H9 (cell line): ENCODE data around the gene ANKRD44. TPM values are rescaled to one million over a fixed set of nuclear protein-coding genes. Genes with fewer than 3 reads are reported as not detected.

Source experiments
- DNase-seq: peaks from one replicate; pipeline ENCODE4 v3.0.0-alpha.2; 2017
- H2AFZ ChIP-seq: one replicate; pipeline ENCODE4 v1.6.1; 2013; ENCODE audit warnings: mild to moderate bottlenecking, low read length, control low read depth, moderate library complexity
- H2AK5ac ChIP-seq: 2 replicates; pipeline ENCODE4 v1.6.1; 2013; ENCODE audit warnings: low read length, control low read depth, mixed read lengths; ENCODE audit not compliant: insufficient read length
- H2BK120ac ChIP-seq: one replicate; pipeline ENCODE4 v1.6.1; 2013; ENCODE audit warnings: low read depth, mild to moderate bottlenecking, low read length, control low read depth, inconsistent platforms; ENCODE audit not compliant: poor library complexity, severe bottlenecking
- H2BK12ac ChIP-seq: 2 replicates; pipeline ENCODE4 v1.6.1; 2013; ENCODE audit warnings: low read length, control low read depth, mixed read lengths, low read depth; ENCODE audit not compliant: insufficient read length
- H2BK15ac ChIP-seq: 2 replicates; pipeline ENCODE4 v1.6.1; 2013; ENCODE audit warnings: low read depth, low read length, control low read depth
- H2BK20ac ChIP-seq: one replicate; pipeline ENCODE4 v1.6.1; 2013; ENCODE audit warnings: low read depth, mild to moderate bottlenecking, low read length, control low read depth, inconsistent platforms; ENCODE audit not compliant: poor library complexity, severe bottlenecking
- H2BK5ac ChIP-seq: 2 replicates; pipeline ENCODE4 v1.6.1; 2013; ENCODE audit warnings: low read length, control low read depth, mixed read lengths; ENCODE audit not compliant: insufficient read length
- H3K14ac ChIP-seq: 2 replicates; pipeline ENCODE4 v1.6.1; 2013; ENCODE audit warnings: low read length, control low read depth; ENCODE audit not compliant: insufficient read depth
- H3K18ac ChIP-seq: 2 replicates; pipeline ENCODE4 v1.6.1; 2013; ENCODE audit warnings: low read depth, mild to moderate bottlenecking, mixed read lengths, low read length, control low read depth; ENCODE audit not compliant: insufficient read length
- H3K23ac ChIP-seq: 2 replicates; pipeline ENCODE4 v1.6.1; 2013; ENCODE audit warnings: low read length, control low read depth, mixed read lengths, low read depth; ENCODE audit not compliant: insufficient read length
- H3K23me2 ChIP-seq: 2 replicates; pipeline ENCODE4 v1.6.1; 2013; ENCODE audit warnings: low read depth, mild to moderate bottlenecking, mixed read lengths, low read length, control low read depth; ENCODE audit not compliant: insufficient read length, poor library complexity, severe bottlenecking
- H3K27ac ChIP-seq: 2 replicates; pipeline ENCODE4 v1.5.1; 2013; ENCODE audit warnings: low read length, control low read depth, mixed read lengths, low read depth; ENCODE audit not compliant: insufficient read length
- H3K27me3 ChIP-seq: 2 replicates; pipeline ENCODE4 v1.6.1; 2013; ENCODE audit warnings: low read length, control low read depth, inconsistent platforms; ENCODE audit not compliant: insufficient read depth
- H3K4ac ChIP-seq: 2 replicates; pipeline ENCODE4 v1.6.1; 2013; ENCODE audit warnings: low read depth, mild to moderate bottlenecking, control low read depth, inconsistent platforms, low read length, moderate library complexity
- H3K4me1 ChIP-seq: 2 replicates; pipeline ENCODE4 v1.6.1; 2013; ENCODE audit warnings: low read length, control low read depth, inconsistent platforms; ENCODE audit not compliant: insufficient read depth
- H3K4me2 ChIP-seq: 2 replicates; pipeline ENCODE4 v1.6.1; 2013; ENCODE audit warnings: low read length, control low read depth, mixed read lengths; ENCODE audit not compliant: insufficient read length, insufficient read depth
- H3K56ac ChIP-seq: 2 replicates; pipeline ENCODE4 v1.6.1; 2013; ENCODE audit warnings: low read depth, mild to moderate bottlenecking, mixed read lengths, low read length, control low read depth; ENCODE audit not compliant: insufficient read length
- H3K79me1 ChIP-seq: 2 replicates; pipeline ENCODE4 v1.6.1; 2013; ENCODE audit warnings: low read depth, mild to moderate bottlenecking, moderate library complexity, low read length, control low read depth, inconsistent platforms; ENCODE audit not compliant: insufficient read depth, poor library complexity, severe bottlenecking
- H3K79me2 ChIP-seq: 2 replicates; pipeline ENCODE4 v1.6.1; 2013; ENCODE audit warnings: low read length, control low read depth, inconsistent platforms; ENCODE audit not compliant: insufficient read depth
- H3K9ac ChIP-seq: 2 replicates; pipeline ENCODE4 v1.6.1; 2013; ENCODE audit warnings: low read length, control low read depth, mixed read lengths; ENCODE audit not compliant: insufficient read length; ENCODE audit errors: extremely low read depth
- H3K9me3 ChIP-seq: one replicate; pipeline ENCODE4 v1.6.1; 2013; ENCODE audit warnings: low read depth, low read length, inconsistent platforms; ENCODE audit not compliant: control insufficient read depth
- H3T11ph ChIP-seq: one replicate; pipeline ENCODE4 v1.6.1; 2013; ENCODE audit warnings: mild to moderate bottlenecking, low read length, control low read depth, inconsistent platforms
- H4K20me1 ChIP-seq: one replicate; pipeline ENCODE4 v1.6.1; 2013; ENCODE audit not compliant: control insufficient read depth, insufficient read length, insufficient read depth
- H4K5ac ChIP-seq: 2 replicates; pipeline ENCODE4 v1.6.1; 2013; ENCODE audit warnings: low read depth, mild to moderate bottlenecking, mixed read lengths, low read length, control low read depth; ENCODE audit not compliant: insufficient read length
- H4K8ac ChIP-seq: replicated peaks from 2 replicates; pipeline ENCODE4 v1.6.1; 2013; ENCODE audit warnings: low read length, control low read depth, mixed read lengths, low read depth; ENCODE audit not compliant: insufficient read length
- H4K91ac ChIP-seq: 2 replicates; pipeline ENCODE4 v1.6.1; 2013; ENCODE audit warnings: low read depth, mild to moderate bottlenecking, moderate library complexity, mixed read lengths, low read length, control low read depth; ENCODE audit not compliant: insufficient read length
- H3K27ac Mint-ChIP-seq, 3 experiments: 2 replicates in 2 of 3; 3 replicates in 1 of 3; pipeline ENCODE4 v1.8.0; 2020 to 2021; ENCODE audit warnings: mixed read lengths in 3 of 3, mild to moderate bottlenecking in 1 of 3, moderate library complexity in 1 of 3
- H3K27me3 Mint-ChIP-seq: 2 replicates; pipeline ENCODE4 v1.8.0; 2021; ENCODE audit warnings: low read depth, mild to moderate bottlenecking, moderate library complexity, mixed read lengths
- H3K36me3 Mint-ChIP-seq, 3 experiments: 2 replicates in 2 of 3; 3 replicates in 1 of 3; pipeline ENCODE4 v1.8.0; 2020 to 2021; ENCODE audit warnings: low read depth in 3 of 3, mixed read lengths in 3 of 3; ENCODE audit not compliant: insufficient read depth in 1 of 3
- H3K4me1 Mint-ChIP-seq, 2 experiments: 2 replicates each; pipeline ENCODE4 v1.8.0; 2020; ENCODE audit warnings: mixed read lengths in 2 of 2
- H3K4me3 Mint-ChIP-seq, 2 experiments: 2 replicates in 1 of 2; 3 replicates in 1 of 2; pipeline ENCODE4 v1.8.0; 2020 to 2021; ENCODE audit warnings: mild to moderate bottlenecking in 2 of 2, mixed read lengths in 2 of 2, moderate library complexity in 1 of 2
- H3K9me3 Mint-ChIP-seq, 2 experiments: 2 replicates in 1 of 2; 3 replicates in 1 of 2; pipeline ENCODE4 v1.8.0; 2020; ENCODE audit warnings: mild to moderate bottlenecking in 2 of 2, mixed read lengths in 2 of 2, moderate library complexity in 1 of 2
- WGBS: extraction: QIAGEN DNeasy Blood & Tissue Kit; methylation state at CpG from one replicate; pipeline ENCODE4 v1.1.7; 2013; ENCODE audit warnings: missing lambda C conversion rate, low lambda C conversion rate, mixed read lengths; ENCODE audit not compliant: insufficient read length; ENCODE audit errors: extremely low coverage; 5-methylcytosine and 5-hydroxymethylcytosine counted together
- total RNA-seq: library from RNA; stranded (reverse); gene quantifications from 2 replicates; pipeline ENCODE4 v1.2.1, GENCODE V29; 2021
- TF ChIP-seq, protein P1 (sequence below): fragments of 200-600 bp; sonication (generic); conservative IDR thresholded peaks from 3 replicates; pipeline ENCODE4 v1.8.0; 2021; ENCODE audit warnings: antibody characterized with exemption, mild to moderate bottlenecking

ANKRD44 gene
- total RNA-seq, 1 experiment from 2014 or later = 1.9 TPM

DNA sequence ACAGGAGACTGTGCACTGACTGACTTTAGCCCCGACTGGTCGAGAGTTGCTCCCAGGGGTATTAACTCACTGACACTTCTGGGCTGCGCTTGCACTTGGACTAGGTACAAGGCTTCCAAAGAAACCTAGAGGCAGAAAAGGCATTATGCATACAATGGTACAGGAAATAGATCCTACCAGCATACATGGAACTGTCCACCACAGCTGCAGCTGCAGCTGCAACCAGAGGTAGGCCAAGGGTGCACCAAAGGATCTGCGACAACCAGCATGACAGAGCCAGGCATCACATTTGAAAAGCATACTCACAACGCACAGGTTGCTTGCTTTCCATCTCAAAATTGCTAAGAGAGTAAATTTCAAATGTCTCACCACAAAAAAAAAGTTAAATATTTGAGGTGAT is 361.5 kb downstream of the ANKRD44 start:
- Histone ChIP-seq H4K20me1 (no peaks in the 10 kb centered on the region), H2BK20ac (no peak overlapping the region), H3K79me1 (no peaks in the 10 kb centered on the region), H4K5ac (no peak overlapping the region), H3K56ac (no peak overlapping the region), H3K14ac (no peak overlapping the region), H3K4me2 (no peak overlapping the region), H3K23me2 (no peaks in the 10 kb centered on the region), H2AK5ac (no peak overlapping the region), H3K9ac (no peak overlapping the region), H3K4me1 (no peaks in the 10 kb centered on the region), H2BK12ac (no peak overlapping the region), H3K23ac (no peak overlapping the region), H4K91ac (no peak overlapping the region), H3K27ac (no peak overlapping the region), H3K18ac (no peak overlapping the region), H3K9me3 (no peaks in the 10 kb centered on the region), H2BK15ac (no peak overlapping the region), H3K27me3 (no peaks in the 10 kb centered on the region), H3K79me2 (no peaks in the 10 kb centered on the region), H2AFZ (no peak overlapping the region), H3K4ac (no peak overlapping the region), H2BK120ac (no peak overlapping the region), H4K8ac (no peak overlapping the region), H3T11ph (no peak overlapping the region), H2BK5ac (no peak overlapping the region)
- no peak for DNase-seq
- no CpG with 5 or more reads among the region's 5 CpGs for WGBS
- no peak overlapping the region for H3K27ac Mint-ChIP-seq
- no peaks in the 10 kb centered on the region for H3K36me3 Mint-ChIP-seq
- TF ChIP-seq, protein P1, sequence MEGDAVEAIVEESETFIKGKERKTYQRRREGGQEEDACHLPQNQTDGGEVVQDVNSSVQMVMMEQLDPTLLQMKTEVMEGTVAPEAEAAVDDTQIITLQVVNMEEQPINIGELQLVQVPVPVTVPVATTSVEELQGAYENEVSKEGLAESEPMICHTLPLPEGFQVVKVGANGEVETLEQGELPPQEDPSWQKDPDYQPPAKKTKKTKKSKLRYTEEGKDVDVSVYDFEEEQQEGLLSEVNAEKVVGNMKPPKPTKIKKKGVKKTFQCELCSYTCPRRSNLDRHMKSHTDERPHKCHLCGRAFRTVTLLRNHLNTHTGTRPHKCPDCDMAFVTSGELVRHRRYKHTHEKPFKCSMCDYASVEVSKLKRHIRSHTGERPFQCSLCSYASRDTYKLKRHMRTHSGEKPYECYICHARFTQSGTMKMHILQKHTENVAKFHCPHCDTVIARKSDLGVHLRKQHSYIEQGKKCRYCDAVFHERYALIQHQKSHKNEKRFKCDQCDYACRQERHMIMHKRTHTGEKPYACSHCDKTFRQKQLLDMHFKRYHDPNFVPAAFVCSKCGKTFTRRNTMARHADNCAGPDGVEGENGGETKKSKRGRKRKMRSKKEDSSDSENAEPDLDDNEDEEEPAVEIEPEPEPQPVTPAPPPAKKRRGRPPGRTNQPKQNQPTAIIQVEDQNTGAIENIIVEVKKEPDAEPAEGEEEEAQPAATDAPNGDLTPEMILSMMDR = no peak
- no peak overlapping the region for H3K4me3 Mint-ChIP-seq
- H3K4me1 Mint-ChIP-seq = peaks cover 13% of the 10 kb centered on the region in 2 experiments
- H3K9me3 Mint-ChIP-seq = no peaks in the 10 kb centered on the region
- H3K27me3 Mint-ChIP-seq = no peaks in the 10 kb centered on the region
